Mesendoderm (in vitro differentiated cells): Measurements from ENCODE around the gene RTF2. TPM values are rescaled to one million over a fixed set of nuclear protein-coding genes. Genes with fewer than 3 reads are reported as not detected.
"Not testable (repeated sequence)": the region's sequence is repeated elsewhere in the genome, so short reads cannot be mapped to it uniquely, and the experiment has no call there.

ENCODE experiments used
- DNase-seq: peaks from one replicate; pipeline ENCODE4 v3.0.0; 2013
- H2AK5ac ChIP-seq: 2 replicates; pipeline ENCODE4 v1.6.1; 2013; ENCODE audit warnings: low read length, inconsistent platforms
- H2BK120ac ChIP-seq: 2 replicates; pipeline ENCODE4 v1.6.1; 2013; ENCODE audit warnings: low read depth, mild to moderate bottlenecking, low read length, moderate library complexity, mixed read lengths
- H2BK15ac ChIP-seq: replicated peaks from 2 replicates; pipeline ENCODE4 v1.6.1; 2013; ENCODE audit warnings: low read depth, mild to moderate bottlenecking, moderate library complexity
- H2BK5ac ChIP-seq: 2 replicates; pipeline ENCODE4 v1.6.1; 2013; ENCODE audit warnings: low read length, inconsistent platforms
- H3K18ac ChIP-seq: 2 replicates; pipeline ENCODE4 v1.6.1; 2013; ENCODE audit warnings: mild to moderate bottlenecking, low read length, mixed read lengths
- H3K23ac ChIP-seq: one replicate; pipeline ENCODE4 v1.6.1; 2013; ENCODE audit warnings: low read length
- H3K27ac ChIP-seq: 2 replicates; pipeline ENCODE4 v1.5.1; 2013; ENCODE audit warnings: low read depth, mild to moderate bottlenecking, inconsistent platforms, low read length, moderate library complexity
- H3K27me3 ChIP-seq: 2 replicates; pipeline ENCODE4 v1.6.1; 2013; ENCODE audit warnings: low read length, control low read depth, mild to moderate bottlenecking, inconsistent platforms; ENCODE audit not compliant: insufficient read depth, poor library complexity
- H3K36me3 ChIP-seq: 2 replicates; pipeline ENCODE4 v1.6.1; 2013; ENCODE audit warnings: low read length, inconsistent platforms; ENCODE audit not compliant: control insufficient read depth, insufficient read depth
- H3K4ac ChIP-seq: one replicate; pipeline ENCODE4 v1.6.1; 2013; ENCODE audit warnings: low read depth, mild to moderate bottlenecking, low read length, moderate library complexity
- H3K4me1 ChIP-seq: 2 replicates; pipeline ENCODE4 v1.6.1; 2013; ENCODE audit warnings: low read depth, low read length, inconsistent platforms; ENCODE audit not compliant: control insufficient read depth
- H3K4me2 ChIP-seq: 2 replicates; pipeline ENCODE4 v1.6.1; 2013; ENCODE audit warnings: low read length
- H3K4me3 ChIP-seq: 2 replicates; pipeline ENCODE4 v1.5.1; 2013; ENCODE audit warnings: mild to moderate bottlenecking, low read length
- H3K56ac ChIP-seq: one replicate; pipeline ENCODE4 v1.6.1; 2013; ENCODE audit warnings: low read length
- H3K79me1 ChIP-seq: 2 replicates; pipeline ENCODE4 v1.6.1; 2013; ENCODE audit warnings: low read length, inconsistent platforms
- H3K79me2 ChIP-seq: 2 replicates; pipeline ENCODE4 v1.6.1; 2013; ENCODE audit warnings: mild to moderate bottlenecking, low read length; ENCODE audit not compliant: control insufficient read depth, insufficient read depth
- H3K9ac ChIP-seq: 2 replicates; pipeline ENCODE4 v1.6.1; 2013; ENCODE audit warnings: low read length, inconsistent platforms
- H4K5ac ChIP-seq: one replicate; pipeline ENCODE4 v1.6.1; 2013; ENCODE audit warnings: low read length
- H4K8ac ChIP-seq: one replicate; pipeline ENCODE4 v1.6.1; 2013; ENCODE audit warnings: low read depth, mild to moderate bottlenecking, control low read depth, low read length, moderate library complexity
- WGBS: extraction: QIAGEN DNeasy Blood & Tissue Kit; methylation state at CpG from one replicate; pipeline ENCODE4 v1.1.7; 2013; ENCODE audit warnings: low lambda C conversion rate, missing lambda C conversion rate; ENCODE audit not compliant: insufficient coverage; ENCODE audit errors: extremely low coverage; 5-methylcytosine and 5-hydroxymethylcytosine counted together
- small RNA-seq: library from polyadenylated mRNA; stranded (forward); fragments of <200 nt; extraction: miRNeasy Mini kit (QIAGEN cat#:217004); gene quantifications from one replicate; pipeline ENCODE3, GENCODE V24; 2013; ENCODE audit not compliant: insufficient read depth

The RTF2 gene

DNA sequence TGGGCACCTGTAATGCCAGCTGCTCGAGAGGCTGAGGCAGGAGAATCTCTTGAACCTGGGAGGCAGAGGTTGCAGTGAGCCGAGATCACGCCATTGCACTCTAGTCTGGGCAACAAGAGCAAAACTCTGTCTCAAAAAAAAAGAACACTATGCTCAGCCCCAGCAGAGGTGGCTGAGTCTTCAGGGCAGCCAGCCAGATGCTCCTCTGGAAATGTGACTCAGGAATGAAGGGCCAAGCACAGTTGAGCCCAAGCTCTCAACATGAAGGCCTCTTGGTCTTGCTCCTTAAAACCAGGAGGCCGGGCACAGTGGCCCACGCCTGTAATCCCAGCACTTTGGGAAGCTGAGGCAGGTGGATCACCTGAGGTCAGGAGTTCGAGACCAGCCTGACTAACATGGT is 96.1 kb downstream of the RTF2 start:
- H2AK5ac ChIP-seq, H3K79me2 ChIP-seq, H4K5ac ChIP-seq, H3K18ac ChIP-seq, H2BK120ac ChIP-seq, H3K27me3 ChIP-seq, H3K56ac ChIP-seq, H3K36me3 ChIP-seq, H3K4me1 ChIP-seq, H3K4me2 ChIP-seq, H2BK15ac ChIP-seq, H3K4me3 ChIP-seq, H3K9ac ChIP-seq, H2BK5ac ChIP-seq, H3K23ac ChIP-seq, H3K79me1 ChIP-seq, H3K4ac ChIP-seq, H3K27ac ChIP-seq, DNase-seq, H4K8ac ChIP-seq: not testable (repeated sequence)
- no CpG with 5 or more reads among the region's 6 CpGs for WGBS

GRCh38 chr20:56565511-56565910 is 97.1 kb downstream of the RTF2 start:
- no peak for DNase-seq
- Histone ChIP-seq H3K4me3 (no peak overlapping the region), H2AK5ac (no peak overlapping the region), H3K4me1 (no peaks in the 10 kb centered on the region), H3K79me2 (no peaks in the 10 kb centered on the region), H2BK120ac (no peak overlapping the region), H3K4ac (no peak overlapping the region), H2BK5ac (no peak overlapping the region), H3K23ac (no peak overlapping the region), H4K8ac (no peak overlapping the region), H3K18ac (no peak overlapping the region), H3K9ac (no peak overlapping the region), H3K27me3 (no peaks in the 10 kb centered on the region), H2BK15ac (no peak overlapping the region), H3K36me3 (no peaks in the 10 kb centered on the region), H3K56ac (no peak overlapping the region), H3K4me2 (no peak overlapping the region), H3K27ac (no peak overlapping the region), H3K79me1 (no peaks in the 10 kb centered on the region), H4K5ac (no peak overlapping the region)
- no CpG with 5 or more reads among the region's 4 CpGs for WGBS

DNA sequence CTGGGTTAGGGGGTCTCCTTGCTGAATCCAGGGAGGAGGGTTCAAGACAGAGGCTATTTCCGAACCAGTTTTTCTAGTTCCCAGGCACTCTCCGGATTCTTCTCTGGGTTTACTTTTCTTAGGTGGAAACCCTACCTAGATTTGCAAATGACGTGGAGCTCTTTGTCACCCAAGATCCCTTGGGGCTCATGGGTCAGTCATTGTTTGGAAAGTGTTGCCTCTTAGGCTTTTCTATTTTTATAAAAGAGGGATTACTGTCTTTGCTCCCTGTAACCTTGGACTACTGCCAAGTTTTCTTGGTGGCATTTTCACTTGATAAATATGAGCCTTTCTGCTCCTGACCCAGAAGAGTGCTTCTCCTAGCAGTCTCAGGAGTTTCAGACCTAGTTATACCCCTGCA is 98.2 kb downstream of the RTF2 start:
- no peak overlapping the region for H3K56ac ChIP-seq
- no peak overlapping the region for H3K9ac ChIP-seq
- H2BK15ac ChIP-seq = no peak overlapping the region
- H3K4ac ChIP-seq = no peak overlapping the region
- no peaks in the 10 kb centered on the region for H3K79me2 ChIP-seq
- H4K5ac ChIP-seq = no peak overlapping the region
- H3K36me3 ChIP-seq = no peaks in the 10 kb centered on the region
- H3K4me2 ChIP-seq = no peak overlapping the region
- no peak overlapping the region for H3K27ac ChIP-seq
- H3K18ac ChIP-seq = no peak overlapping the region
- H3K79me1 ChIP-seq = no peaks in the 10 kb centered on the region
- H4K8ac ChIP-seq = no peak overlapping the region
- no peaks in the 10 kb centered on the region for H3K4me1 ChIP-seq
- WGBS = no CpG with 5 or more reads among the region's 3 CpGs
- H3K4me3 ChIP-seq = no peak overlapping the region
- H2AK5ac ChIP-seq = no peak overlapping the region
- H3K23ac ChIP-seq = no peak overlapping the region
- H3K27me3 ChIP-seq = no peaks in the 10 kb centered on the region
- H2BK120ac ChIP-seq = no peak overlapping the region
- DNase-seq = peak; percentile 44
- no peak overlapping the region for H2BK5ac ChIP-seq

Small RNAs within 50 kb of the gene (small RNA-seq; reads per million reads assigned to genes)
- not detected for gene RPL39P
